Measurements from ENCODE around the gene NRCAM.
"Not testable (repeated sequence)": the region's sequence is repeated elsewhere in the genome, so short reads cannot be mapped to it uniquely, and the experiment has no call there.

DNA sequence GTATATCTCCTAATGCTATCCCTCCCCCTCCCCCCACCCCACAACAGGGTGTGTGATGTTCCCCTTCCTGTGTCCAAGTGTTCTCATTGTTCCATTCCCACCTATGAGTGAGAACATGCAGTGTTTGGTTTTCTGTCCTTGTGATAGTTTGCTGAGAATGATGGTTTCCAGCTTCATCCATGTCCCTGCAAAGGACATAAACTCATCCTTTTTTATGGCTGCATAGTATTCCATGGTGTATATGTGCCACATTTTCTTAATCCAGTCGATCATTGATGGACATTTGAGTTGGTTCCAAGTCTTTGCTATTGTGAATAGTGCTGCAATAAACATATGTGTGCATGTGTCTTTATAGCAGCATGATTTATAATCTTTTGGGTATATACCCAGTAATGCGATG lies 68.5 kb downstream of the NRCAM start:
- TF ChIP-seq, protein P1, sequence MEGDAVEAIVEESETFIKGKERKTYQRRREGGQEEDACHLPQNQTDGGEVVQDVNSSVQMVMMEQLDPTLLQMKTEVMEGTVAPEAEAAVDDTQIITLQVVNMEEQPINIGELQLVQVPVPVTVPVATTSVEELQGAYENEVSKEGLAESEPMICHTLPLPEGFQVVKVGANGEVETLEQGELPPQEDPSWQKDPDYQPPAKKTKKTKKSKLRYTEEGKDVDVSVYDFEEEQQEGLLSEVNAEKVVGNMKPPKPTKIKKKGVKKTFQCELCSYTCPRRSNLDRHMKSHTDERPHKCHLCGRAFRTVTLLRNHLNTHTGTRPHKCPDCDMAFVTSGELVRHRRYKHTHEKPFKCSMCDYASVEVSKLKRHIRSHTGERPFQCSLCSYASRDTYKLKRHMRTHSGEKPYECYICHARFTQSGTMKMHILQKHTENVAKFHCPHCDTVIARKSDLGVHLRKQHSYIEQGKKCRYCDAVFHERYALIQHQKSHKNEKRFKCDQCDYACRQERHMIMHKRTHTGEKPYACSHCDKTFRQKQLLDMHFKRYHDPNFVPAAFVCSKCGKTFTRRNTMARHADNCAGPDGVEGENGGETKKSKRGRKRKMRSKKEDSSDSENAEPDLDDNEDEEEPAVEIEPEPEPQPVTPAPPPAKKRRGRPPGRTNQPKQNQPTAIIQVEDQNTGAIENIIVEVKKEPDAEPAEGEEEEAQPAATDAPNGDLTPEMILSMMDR (conservative IDR thresholded peaks at IDR 0.05 in 1 of 2, IDR thresholded peaks at IDR 0.05 in 1 of 2; ENCODE audit: extremely low read depth in 1 of 2, insufficient read depth in 1 of 2, low read depth in 1 of 2, low read length in 2 of 2), result not testable (repeated sequence)
- not testable (repeated sequence) for TF ChIP-seq EZH2 (IDR thresholded peaks at IDR 0.05; ENCODE audit: borderline replicate concordance, low read length)

All from mammary epithelial cell (primary cell).